ENCODE data around the gene CCDC82.

DNA sequence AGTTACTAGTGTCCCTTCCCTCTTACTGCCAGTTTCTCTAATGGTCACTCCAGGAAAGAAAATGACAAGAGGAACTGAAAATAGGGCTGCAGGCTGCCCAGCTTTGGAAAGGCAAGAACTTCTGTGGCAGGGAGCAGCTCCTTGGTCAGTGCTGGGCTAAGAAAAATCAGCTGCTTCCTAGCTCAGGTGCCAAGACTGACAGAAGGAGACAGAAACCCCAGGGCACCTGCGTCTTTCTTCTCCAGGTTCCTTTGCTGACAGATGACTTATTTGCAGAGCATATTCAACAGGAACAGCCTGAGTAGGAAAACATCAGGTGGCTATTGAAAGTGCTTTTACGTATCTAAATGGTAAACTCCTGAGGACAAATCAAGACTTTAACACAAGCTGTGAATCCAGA lies 72.1 kb downstream of the CCDC82 start:
- TF ChIP-seq POLR2A (IDR thresholded peaks at IDR 0.05) = no peak
- TF ChIP-seq, protein P1, sequence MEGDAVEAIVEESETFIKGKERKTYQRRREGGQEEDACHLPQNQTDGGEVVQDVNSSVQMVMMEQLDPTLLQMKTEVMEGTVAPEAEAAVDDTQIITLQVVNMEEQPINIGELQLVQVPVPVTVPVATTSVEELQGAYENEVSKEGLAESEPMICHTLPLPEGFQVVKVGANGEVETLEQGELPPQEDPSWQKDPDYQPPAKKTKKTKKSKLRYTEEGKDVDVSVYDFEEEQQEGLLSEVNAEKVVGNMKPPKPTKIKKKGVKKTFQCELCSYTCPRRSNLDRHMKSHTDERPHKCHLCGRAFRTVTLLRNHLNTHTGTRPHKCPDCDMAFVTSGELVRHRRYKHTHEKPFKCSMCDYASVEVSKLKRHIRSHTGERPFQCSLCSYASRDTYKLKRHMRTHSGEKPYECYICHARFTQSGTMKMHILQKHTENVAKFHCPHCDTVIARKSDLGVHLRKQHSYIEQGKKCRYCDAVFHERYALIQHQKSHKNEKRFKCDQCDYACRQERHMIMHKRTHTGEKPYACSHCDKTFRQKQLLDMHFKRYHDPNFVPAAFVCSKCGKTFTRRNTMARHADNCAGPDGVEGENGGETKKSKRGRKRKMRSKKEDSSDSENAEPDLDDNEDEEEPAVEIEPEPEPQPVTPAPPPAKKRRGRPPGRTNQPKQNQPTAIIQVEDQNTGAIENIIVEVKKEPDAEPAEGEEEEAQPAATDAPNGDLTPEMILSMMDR (IDR thresholded peaks at IDR 0.05) = no peak

Measured in uterus (tissue), 2 donors.